Measurements from ENCODE around the gene DGLUCY. TPM values are rescaled to one million over a fixed set of nuclear protein-coding genes. Genes with fewer than 3 reads are reported as not detected.
"Not testable (repeated sequence)": the region's sequence is repeated elsewhere in the genome, so short reads cannot be mapped to it uniquely, and the experiment has no call there.

The DGLUCY gene
- total RNA-seq, 2 donors from 2014 or later: 28.4 to 78.3 TPM

DNA sequence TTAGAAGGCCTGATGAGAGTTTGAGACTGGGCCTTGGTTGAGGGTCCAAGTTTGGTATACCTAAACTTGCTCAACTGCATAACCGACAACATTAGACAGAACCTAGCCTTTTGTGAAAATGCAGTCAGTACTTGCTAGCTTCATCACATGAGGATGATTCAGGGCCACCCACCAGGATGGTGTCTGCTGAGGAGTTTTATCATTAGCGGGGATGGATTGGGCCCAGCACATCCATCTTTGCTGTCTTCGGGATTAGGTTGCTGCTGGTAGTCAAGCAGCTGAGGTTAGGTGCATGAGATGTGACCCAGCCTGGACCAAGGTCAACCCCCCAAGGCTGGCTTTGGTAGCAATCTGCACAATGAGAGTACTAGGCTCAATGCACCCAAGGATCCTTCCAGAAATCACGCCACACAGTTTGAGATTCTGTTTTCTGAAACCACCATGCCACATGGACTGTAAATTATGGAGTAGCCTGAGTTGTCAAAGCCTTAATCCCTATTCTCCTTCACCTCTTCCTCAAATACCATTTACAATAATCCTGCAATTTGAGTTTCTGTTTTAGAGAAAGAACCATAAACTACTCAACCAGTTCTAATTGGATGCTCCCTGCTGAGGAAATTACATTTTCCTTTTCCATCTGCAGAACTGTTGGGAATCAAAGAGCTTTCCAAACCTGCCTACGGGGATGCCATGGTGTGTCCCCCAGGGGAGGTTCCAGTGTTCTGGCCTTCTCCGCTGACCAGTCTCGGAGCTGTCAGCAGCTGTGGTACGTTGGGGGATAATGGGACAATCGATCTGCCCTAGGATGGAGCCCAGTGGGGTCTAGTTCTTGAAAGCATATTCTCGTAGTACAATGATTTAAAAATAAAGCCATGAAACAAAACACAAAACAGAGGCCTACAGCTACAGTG, 61.7 kb downstream of the DGLUCY start:
- Mint-ChIP-seq H3K4me1 (ENCODE audit: low read depth in 2 of 2) (peaks cover 11 to 19% of the 10 kb centered on the region in 2 donors), H3K36me3 (peaks cover 6% of the 10 kb centered on the region), H3K27me3 (no peaks in the 10 kb centered on the region), H3K9me3 (no peaks in the 10 kb centered on the region), H3K4me3 (no peak overlapping the region), H3K27ac (peak overlapping the region in 1 of 2 donors; percentile 63)
- no peak for DNase-seq (ENCODE audit: low spot score)
- ATAC-seq: no peak

DNA sequence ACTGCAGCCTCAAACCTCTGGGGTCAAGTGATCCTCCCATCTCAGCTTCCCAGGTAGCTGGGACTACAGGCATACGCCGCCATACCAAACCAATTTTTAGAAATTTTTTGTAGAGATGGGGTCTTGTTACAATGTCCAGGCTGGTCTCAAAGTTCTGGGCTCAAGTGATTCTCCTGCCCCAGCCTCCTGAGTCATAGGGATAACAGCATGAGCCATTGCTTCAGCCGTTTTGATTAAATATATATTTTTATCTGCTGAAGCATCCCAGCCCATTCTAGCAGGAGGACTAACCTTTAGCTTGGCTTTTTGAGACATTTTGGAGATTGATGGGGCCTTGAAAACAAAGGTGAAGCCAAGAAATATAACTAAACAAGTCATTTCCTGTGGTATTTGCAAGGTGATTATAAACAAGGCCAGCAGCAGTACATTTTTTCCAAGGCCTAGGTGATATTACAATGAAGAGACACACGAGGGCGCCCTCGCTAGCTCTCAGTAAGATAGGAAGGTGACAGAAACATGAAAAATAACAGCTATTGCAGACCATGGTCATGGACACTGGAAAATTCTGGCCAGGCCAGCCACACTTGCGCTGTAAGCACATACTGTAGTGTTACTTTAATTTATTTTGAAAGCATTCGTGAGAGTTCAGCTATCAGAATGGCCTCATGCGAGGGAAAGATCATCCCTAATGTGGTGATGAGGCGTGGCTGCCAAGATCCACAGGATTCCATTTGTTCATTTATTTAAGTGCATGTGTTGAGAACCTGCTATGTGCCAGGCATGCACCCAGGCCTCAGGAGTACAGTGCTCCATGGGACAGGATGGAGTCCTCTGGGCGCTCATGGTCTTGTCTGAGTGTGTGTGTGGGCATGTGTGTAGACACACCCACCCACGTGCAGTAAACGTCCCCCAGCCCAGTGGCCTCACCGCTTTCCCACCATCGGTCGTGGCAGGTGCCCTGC, 63.5 kb downstream of the DGLUCY start:
- ATAC-seq (peak; percentile 80 to 86), DNase-seq (ENCODE audit: low spot score) (peak; percentile 71)
- H3K27me3 Mint-ChIP-seq: no peaks in the 10 kb centered on the region
- H3K9me3 Mint-ChIP-seq: no peaks in the 10 kb centered on the region
- peaks cover 6% of the 10 kb centered on the region for H3K36me3 Mint-ChIP-seq
- no peak overlapping the region for H3K4me3 Mint-ChIP-seq
- peak overlapping the region; percentile 80 to 84 for H3K27ac Mint-ChIP-seq
- H3K4me1 Mint-ChIP-seq (ENCODE audit: low read depth in 2 of 2): peaks cover 11 to 19% of the 10 kb centered on the region in 2 donors

DNA sequence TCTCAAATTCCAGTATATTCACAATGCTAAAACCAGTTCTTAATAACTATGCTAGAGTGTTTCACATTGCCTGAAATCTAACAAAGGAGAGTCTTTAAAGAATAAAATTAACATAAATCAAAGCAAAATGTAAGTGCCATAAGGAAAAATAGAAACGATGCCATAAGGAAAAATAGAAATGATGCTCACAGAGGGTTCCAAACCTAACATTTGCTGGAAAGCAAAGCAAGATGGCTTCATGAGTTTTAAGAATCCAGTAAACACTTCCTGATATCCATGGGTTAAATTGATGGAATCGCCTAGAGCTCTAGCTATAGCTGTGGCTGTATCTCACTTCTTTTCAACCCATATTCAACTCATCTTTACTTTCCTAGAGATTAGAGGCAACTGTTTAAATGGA, 66.7 kb downstream of the DGLUCY start:
- Mint-ChIP-seq H3K4me1 (ENCODE audit: low read depth in 2 of 2) (peaks cover 7 to 14% of the 10 kb centered on the region in 2 donors), H3K27me3 (no peaks in the 10 kb centered on the region), H3K27ac (no peak overlapping the region), H3K36me3 (peaks cover 6% of the 10 kb centered on the region), H3K4me3 (no peak overlapping the region), H3K9me3 (no peaks in the 10 kb centered on the region)
- DNase-seq (ENCODE audit: low spot score) (no peak), ATAC-seq (no peak)

DNA sequence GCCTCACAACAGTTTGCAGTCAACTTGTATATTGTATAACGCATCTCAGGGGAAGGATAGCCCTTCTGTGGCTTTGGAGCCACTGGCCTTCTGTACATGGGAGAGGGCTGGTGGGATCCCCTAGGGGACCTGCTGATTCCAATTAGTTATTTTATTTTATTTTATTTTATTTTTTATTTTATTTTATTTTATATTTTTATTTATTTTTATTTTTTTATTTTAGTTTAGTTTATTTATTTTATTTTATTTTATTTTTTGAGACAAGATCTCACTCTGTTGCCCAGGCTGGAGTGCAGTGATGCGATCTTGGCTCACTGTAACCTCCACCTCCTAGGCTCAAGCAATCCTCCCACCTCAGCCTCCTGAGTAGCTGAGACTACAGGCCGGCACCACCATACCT, 68.9 kb downstream of the DGLUCY start:
- not testable (repeated sequence) for H3K9me3 Mint-ChIP-seq; ATAC-seq; H3K27ac Mint-ChIP-seq; H3K4me1 Mint-ChIP-seq (ENCODE audit: low read depth in 2 of 2); H3K27me3 Mint-ChIP-seq; H3K4me3 Mint-ChIP-seq; H3K36me3 Mint-ChIP-seq; DNase-seq (ENCODE audit: low spot score)

DNA sequence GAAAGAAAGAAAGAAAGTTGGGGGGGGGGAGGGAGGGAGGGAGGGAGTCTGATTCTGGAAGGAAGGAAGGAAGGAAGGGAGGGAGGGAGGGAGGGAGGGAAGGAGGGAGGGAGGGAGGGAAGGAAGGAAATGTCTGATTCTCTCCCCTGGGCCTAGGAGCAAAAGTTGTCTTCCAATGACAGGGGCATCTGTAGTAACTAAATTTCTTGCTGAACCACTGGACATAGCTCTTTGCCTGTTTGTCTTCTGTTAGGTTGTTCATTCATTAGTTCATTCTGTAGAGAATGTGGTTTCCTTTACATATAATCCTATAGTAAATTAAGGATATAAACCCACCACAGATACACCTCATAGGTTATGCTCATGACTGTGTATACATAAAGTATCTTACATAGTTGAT, 70.7 kb downstream of the DGLUCY start:
- Mint-ChIP-seq H3K4me3 (no peak overlapping the region), H3K27me3 (no peaks in the 10 kb centered on the region), H3K9me3 (no peaks in the 10 kb centered on the region), H3K27ac (no peak overlapping the region), H3K4me1 (ENCODE audit: low read depth in 2 of 2) (no peaks in the 10 kb centered on the region), H3K36me3 (peaks cover 4% of the 10 kb centered on the region)
- ATAC-seq (no peak), DNase-seq (ENCODE audit: low spot score) (no peak)

DNA sequence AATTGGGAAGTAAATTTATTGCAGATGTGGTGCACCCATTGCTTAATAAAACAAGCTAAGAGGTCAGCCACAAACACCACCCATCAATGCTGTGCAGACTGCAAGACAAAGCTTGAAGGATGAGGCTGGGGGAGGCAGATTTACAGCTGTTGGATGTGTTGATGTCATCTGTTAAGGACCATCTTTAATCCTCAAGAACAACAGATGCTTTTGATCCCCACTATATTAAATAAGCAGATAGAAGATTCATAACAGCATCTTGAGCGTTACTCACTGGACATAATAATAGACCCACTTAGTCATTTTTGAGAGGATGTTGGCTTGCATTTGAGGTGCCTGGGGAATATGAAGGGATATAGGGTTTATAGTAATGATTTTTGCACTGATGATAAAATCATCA, 71.8 kb downstream of the DGLUCY start:
- ATAC-seq: no peak
- DNase-seq (ENCODE audit: low spot score): no peak
- Mint-ChIP-seq H3K36me3 (peaks cover 8% of the 10 kb centered on the region), H3K9me3 (no peaks in the 10 kb centered on the region), H3K4me3 (no peak overlapping the region), H3K27me3 (no peaks in the 10 kb centered on the region), H3K4me1 (ENCODE audit: low read depth in 2 of 2) (peaks cover 0 to under 1% of the 10 kb centered on the region in 2 donors), H3K27ac (no peak overlapping the region)

DNA sequence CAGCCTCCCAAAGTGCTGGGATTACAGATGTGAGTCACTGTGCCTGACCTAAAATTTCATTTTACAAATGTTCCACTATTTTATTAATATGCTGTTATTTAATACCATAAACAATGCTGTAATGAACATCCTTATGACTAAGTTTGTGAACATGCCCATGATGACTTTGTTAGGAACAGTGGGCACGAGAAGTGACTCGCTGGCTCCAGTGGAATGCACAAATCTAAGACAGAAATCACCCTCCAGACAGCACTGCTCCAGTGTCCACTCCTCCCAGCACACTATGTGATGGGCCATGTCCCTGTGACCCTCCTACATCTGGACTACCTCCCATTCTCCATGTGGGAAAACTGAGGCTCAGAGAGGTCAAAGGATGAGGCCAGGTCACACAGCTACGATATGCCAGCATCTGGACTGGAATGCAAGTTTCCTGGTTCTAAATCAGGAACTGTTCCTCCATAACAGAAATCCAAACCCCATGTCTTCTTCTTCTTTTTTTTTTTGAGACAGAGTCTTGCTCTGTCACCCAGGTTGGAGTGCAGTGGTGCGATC, 72.7 kb downstream of the DGLUCY start:
- no peak for DNase-seq (ENCODE audit: low spot score)
- no peak overlapping the region for H3K4me3 Mint-ChIP-seq
- H3K36me3 Mint-ChIP-seq: peaks cover 13% of the 10 kb centered on the region
- H3K27me3 Mint-ChIP-seq: no peaks in the 10 kb centered on the region
- H3K27ac Mint-ChIP-seq: no peak overlapping the region
- peaks cover 0 to 6% of the 10 kb centered on the region in 2 donors for H3K4me1 Mint-ChIP-seq (ENCODE audit: low read depth in 2 of 2)
- no peaks in the 10 kb centered on the region for H3K9me3 Mint-ChIP-seq
- ATAC-seq: no peak

DNA sequence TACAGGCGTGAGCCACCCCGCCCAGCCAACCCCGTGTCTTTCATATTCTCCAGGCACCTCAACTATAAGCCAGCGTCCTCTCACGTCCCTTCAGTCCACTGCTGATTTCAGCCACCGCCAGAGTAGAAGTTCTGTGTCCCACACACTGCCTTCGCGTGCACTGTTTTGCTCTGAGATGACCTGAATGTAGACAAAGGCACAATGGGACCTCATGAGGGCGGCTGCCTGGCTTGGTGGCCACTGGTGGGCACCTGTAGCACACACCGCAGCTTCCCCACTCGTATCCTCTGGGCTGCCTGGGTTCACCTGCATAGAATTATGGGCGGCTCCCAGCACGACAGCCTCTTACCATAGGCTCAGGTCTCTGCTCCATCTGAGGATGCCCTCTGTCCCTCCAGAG, 73.4 kb downstream of the DGLUCY start:
- no peaks in the 10 kb centered on the region for H3K27me3 Mint-ChIP-seq
- peaks cover 17% of the 10 kb centered on the region for H3K36me3 Mint-ChIP-seq
- H3K4me1 Mint-ChIP-seq (ENCODE audit: low read depth in 2 of 2): peaks cover 0 to 6% of the 10 kb centered on the region in 2 donors
- no peaks in the 10 kb centered on the region for H3K9me3 Mint-ChIP-seq
- H3K4me3 Mint-ChIP-seq: no peak overlapping the region
- no peak for ATAC-seq
- no peak for DNase-seq (ENCODE audit: low spot score)
- no peak overlapping the region for H3K27ac Mint-ChIP-seq

DNA sequence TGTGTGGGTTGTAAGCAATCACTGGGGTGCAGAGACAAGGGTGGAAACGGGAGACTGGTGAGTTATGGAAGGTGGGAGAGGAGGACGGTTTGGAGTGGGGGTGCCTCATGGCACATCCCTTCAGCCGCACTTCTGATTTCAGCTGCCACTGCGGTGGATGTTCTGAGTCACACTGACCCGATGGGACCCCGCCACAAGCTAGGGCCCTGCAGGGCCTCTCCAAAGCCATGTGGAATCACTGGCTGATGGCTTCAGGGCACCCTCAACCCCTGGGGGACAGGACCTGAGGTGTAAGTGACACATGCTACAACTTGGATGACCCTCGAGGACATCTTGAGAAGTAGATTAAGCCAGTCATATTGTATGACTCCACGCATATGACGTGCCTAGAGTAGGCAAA, 77.0 kb downstream of the DGLUCY start:
- Mint-ChIP-seq H3K4me3 (no peak overlapping the region), H3K27ac (peak overlapping the region; percentile 2 to 69), H3K9me3 (no peaks in the 10 kb centered on the region), H3K27me3 (no peaks in the 10 kb centered on the region), H3K36me3 (peaks cover 17% of the 10 kb centered on the region), H3K4me1 (ENCODE audit: low read depth in 2 of 2) (peaks cover 12 to 17% of the 10 kb centered on the region in 2 donors)
- DNase-seq (ENCODE audit: low spot score) (no peak), ATAC-seq (no peak)

DNA sequence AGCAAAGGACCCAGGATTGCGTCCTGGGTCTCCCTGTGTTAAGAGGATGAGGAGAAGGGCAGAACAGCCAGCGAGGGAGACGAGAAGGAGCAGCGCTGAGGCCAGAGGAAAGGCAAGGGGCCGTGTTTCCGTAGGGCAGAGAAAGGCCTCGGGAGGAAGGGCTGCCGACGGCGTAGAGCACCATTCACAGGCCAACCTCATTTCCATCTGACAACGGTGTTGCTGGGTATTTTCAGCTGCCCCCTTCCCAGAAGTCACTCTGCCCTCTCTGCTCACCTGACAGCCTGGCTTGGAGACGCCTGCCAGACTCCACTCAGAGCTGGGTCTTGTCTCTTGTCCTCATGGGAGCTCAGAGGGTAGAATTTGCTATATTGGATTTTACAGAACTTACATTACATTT, 79.2 kb downstream of the DGLUCY start:
- Mint-ChIP-seq H3K36me3 (peaks cover 23% of the 10 kb centered on the region), H3K4me1 (ENCODE audit: low read depth in 2 of 2) (peaks cover 12 to 17% of the 10 kb centered on the region in 2 donors)

DNA sequence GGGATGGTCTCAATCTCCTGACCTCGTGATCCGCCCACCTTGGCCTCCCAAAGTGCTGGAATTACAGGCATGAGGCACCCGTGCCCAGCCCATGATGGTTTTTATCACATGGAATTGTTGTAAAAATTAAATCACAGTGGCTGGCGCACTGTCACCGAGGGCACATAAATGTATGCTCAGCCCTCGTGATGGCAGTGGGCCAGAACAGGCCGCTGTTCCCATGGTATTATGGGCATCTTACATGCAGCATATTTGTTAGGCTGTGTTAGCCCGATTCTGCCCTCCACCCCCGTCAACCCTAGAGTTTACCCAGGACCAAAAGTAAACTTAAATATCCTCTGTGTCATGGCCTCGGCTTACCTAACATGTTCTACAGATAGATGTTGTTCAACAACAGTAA, 82.0 kb downstream of the DGLUCY start:
- DNase-seq (ENCODE audit: low spot score) (no peak), ATAC-seq (no peak)
- no peaks in the 10 kb centered on the region for H3K27me3 Mint-ChIP-seq
- H3K27ac Mint-ChIP-seq: no peak overlapping the region
- H3K36me3 Mint-ChIP-seq: peaks cover 29% of the 10 kb centered on the region
- no peaks in the 10 kb centered on the region for H3K9me3 Mint-ChIP-seq
- peaks cover 16 to 20% of the 10 kb centered on the region in 2 donors for H3K4me1 Mint-ChIP-seq (ENCODE audit: low read depth in 2 of 2)
- H3K4me3 Mint-ChIP-seq: no peak overlapping the region

More for the DNA sequence above, 79.2 kb downstream of the DGLUCY start:
- ATAC-seq (no peak), DNase-seq (ENCODE audit: low spot score) (no peak)
- Mint-ChIP-seq H3K9me3 (no peaks in the 10 kb centered on the region), H3K4me3 (no peak overlapping the region), H3K27me3 (no peaks in the 10 kb centered on the region), H3K27ac (no peak overlapping the region)

DNA sequence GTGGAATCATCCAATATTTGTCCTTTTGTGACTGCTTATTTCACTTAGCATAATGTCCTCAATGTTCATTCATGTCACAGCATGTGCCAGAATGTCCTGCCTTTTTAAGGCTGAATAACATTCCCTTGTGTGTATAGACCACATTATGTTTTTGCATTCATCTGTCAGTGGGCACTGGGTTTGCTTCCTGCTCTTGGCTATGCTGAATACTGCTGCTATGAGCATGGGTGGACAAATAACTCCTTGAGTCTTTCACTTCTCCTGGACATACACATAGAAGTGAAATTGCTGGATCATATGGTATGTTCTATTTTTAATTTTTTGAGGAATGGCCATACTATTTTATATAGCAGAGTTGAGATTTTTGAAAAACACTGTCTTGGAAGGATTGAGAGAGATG, 83.8 kb downstream of the DGLUCY start:
- ATAC-seq (no peak), DNase-seq (ENCODE audit: low spot score) (no peak)
- Mint-ChIP-seq H3K36me3 (peaks cover 24% of the 10 kb centered on the region), H3K4me1 (ENCODE audit: low read depth in 2 of 2) (peaks cover 17 to 22% of the 10 kb centered on the region in 2 donors), H3K9me3 (no peaks in the 10 kb centered on the region), H3K4me3 (no peak overlapping the region), H3K27me3 (no peaks in the 10 kb centered on the region), H3K27ac (peak overlapping the region; percentile 9 to 10)

DNA sequence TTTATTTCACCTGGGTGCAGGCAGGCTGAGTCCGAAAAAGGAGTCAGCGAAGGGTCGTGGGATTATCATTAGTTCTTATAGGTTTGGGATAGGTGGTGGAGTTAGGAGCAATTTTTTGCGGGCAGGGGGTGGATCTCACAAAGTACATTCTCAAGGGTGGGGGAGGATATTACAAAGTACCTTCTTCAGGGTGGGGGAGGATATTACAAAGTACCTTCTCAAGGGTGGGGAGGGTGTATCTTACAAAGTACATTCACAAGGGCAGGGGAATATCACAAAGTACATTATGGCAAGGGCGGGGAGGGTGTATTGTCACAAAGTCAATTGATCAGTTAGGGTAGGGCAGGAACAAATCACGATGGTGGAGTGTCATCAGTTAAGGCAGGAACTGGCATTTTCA, 86.9 kb downstream of the DGLUCY start:
- Mint-ChIP-seq H3K4me3 (peak overlapping the region; percentile 0), H3K4me1 (ENCODE audit: low read depth in 2 of 2) (peaks cover 19 to 25% of the 10 kb centered on the region in 2 donors), H3K36me3 (peaks cover 32% of the 10 kb centered on the region)
- not testable (repeated sequence) for H3K9me3 Mint-ChIP-seq; DNase-seq (ENCODE audit: low spot score); ATAC-seq; H3K27me3 Mint-ChIP-seq; H3K27ac Mint-ChIP-seq

All from natural killer cell treated with Interleukin-12 subunit alpha and Interleukin-12 subunit beta and Interleukin-15 and Interleukin-18, amount 100 ng/mL, for 72 hours (primary cell).